HG03039 (cell line): ENCODE measurements around the gene AUTS2.

Source experiments
- ATAC-seq: cut with Tn5 transposase; IDR thresholded peaks from one replicate; pipeline ENCODE4 v1.9.1; 2021; ENCODE audit warnings: mild to moderate bottlenecking, moderate library complexity; ENCODE audit not compliant: unreplicated experiment

AUTS2 gene

DNA sequence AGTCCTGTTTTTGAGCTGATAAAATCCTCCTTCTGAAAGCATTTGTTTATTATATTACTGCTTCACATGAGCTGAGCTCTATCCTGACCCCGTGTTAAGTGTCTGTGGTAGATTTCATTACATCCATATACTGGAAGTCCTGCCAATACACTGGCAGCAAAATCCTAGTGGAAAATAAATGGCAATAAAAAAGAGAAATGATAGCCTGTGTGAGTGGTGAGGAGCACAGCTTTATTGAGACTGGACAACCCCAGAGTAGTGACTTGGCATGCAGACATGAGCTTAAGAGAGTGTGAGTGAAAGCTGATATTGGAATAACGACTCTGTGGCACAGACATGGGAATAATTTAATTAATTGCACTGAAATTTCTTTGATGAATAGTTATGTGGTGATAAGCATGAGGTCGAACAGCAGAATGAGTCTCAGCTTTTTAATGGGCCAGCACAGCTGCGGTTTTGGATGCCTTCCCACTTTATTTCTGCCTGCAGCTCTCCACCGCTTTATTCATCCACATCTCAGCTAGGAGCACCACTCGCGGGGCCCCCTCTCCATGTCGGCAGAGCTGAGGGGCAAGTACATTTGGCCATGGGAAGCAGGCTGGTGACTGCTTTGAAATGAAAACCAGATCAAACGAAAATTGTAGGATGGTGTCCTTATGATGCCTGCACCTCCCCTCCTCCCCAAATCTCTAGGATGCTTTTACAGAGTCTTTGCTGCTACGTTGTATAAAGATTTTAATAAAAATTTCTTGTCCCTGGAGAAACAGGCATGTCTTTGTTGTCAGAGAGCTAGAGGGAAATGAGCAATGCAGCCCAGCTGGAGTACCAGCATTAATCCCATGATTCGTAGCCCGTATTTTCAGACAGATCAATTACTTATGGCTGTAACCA lies 494.3 kb downstream of the AUTS2 start:
- no peak for ATAC-seq

DNA sequence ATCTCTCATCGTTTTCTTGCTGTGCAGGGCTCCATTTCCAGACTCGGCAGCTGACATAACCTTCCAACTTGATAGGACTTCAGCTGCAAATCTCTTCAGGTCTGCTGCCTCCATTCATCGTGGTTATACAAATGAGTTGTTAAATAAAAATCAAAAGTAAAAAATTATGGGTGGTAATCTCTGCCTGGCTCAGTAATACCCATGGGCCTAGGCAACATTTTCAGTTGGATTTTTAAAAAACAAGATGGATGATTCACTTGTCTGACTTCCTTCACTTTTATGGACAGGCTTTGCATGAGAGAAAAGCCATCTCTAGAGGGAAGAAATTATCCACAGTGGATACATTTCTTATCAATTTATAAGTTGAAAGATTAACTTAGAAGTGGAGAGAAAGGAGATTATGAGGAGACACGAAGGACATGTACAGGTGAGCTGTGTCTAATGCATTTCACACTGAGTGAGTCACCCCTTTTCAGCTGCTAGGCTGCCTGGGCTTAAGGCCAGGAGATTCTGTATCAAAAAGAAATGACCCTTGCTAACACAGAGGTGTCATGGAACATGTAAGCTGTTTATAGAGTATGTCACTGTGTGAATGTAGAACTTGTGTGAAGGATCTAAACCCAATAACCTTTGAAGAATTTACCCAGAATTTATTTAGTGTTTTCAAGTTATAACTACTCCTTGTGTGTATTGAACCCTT lies 495.1 kb downstream of the AUTS2 start:
- no peak for ATAC-seq

DNA sequence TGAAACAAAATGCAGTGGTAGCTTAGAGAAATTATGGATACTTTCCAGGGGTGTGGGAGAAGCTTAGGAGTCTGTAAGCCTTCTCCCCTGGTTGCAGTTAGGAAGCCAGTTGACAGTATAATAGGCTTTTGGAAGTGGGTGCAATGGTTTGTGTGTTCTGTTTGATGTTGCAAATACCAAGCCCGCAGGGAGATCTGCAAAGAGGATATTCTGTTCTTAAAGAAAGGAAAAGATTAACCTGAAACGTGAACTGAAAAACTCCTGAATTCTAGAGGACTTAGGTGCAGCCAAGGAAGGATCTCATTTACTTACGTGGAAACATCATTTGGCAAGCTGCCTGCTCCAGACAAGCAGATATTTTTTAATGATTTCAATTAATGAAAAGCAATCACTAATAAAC lies 496.6 kb downstream of the AUTS2 start:
- no peak for ATAC-seq

DNA sequence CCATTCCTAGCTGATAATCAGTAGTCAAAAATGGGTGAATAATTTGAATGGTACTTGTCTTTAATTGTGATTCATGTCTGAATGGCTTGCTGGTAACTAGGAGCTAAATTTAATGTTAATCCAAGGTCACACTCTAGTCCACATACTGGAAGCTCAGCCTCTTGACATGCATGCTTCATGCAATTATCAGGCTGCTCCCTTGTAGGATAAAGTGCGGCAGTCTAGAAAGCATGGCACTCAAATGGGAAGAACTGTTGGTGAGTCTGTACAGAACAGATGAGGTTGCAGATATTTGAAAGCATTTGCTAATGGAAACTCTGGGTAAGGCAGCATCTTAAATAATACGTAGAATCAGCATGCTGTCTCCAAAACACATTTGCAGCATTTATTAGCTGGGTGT lies 499.4 kb downstream of the AUTS2 start:
- ATAC-seq, result no peak

DNA sequence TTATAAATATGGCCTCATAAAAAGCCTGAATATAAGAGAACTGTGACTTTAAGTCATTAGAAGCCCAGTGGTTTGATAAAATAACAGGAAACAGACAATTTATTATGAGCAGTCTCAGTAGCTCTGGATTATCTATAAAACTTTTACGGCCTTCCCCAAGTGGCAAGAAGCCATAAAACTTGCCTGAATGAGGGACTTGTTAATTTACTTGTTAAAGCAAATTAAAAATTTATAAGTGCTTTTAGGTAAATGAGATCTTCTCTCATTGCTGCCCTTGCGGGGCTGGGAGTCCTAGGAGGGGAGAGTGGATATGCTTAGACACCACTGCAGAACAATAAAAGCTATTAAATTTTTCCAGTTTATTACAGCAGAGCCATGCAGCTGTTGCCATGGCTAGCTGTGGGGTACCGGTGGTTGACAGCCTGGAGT lies 499.9 kb downstream of the AUTS2 start:
- ATAC-seq, result no peak

DNA sequence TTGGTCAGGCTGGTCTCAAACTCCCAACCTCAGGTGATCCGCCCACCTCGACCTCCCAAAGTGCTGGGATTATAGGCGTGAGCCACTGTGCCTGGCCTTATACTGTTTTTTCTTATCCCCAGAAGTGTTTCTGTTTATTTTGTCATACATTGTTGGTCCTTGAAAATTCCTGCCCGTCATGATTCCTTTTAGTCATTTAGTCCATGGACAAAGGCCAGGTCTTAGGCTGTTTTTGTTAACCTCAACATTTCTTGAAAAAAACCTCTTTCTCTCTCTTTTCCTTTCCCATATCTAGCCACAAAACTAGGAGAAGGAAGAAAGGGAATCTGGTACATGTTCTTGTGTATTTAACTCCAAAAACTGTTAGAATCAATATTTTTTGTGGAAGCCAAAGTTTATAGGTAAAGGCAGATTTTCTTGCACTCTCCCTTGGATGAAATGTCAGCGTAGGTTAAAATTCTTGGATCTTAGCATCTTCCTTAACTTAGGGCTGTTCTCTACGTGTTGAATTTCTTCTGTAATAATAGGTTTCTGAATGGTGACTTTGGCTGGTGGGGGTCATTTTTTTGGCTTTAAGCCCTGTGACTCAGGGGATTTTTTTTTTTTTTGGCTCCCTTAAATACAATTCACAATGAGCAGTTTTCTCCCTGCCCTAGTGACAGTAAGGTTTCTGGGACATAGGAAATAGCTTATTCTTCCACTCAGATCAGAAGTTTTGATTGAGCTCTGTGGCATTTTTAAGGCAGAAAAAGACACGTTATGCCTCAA lies 500.8 kb downstream of the AUTS2 start:
- no peak for ATAC-seq

DNA sequence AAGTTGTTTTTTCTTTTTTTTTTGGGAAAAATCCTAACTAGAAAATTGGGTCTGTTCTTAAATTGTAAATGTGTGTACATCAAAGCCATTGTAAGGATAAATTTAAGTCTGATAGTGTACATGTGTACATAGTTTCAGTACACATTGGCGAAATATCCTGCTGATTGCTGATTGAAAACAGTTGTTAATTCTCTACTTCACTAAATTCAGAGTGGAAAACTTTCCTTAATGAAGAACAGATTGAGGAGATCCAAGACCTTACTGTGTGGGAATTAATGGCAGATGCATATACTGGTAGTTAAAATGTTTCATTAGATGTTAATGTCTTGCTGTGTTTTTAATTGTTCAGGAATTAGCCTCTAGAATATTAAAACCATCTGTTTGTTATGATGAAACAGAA lies 506.0 kb downstream of the AUTS2 start:
- no peak for ATAC-seq

DNA sequence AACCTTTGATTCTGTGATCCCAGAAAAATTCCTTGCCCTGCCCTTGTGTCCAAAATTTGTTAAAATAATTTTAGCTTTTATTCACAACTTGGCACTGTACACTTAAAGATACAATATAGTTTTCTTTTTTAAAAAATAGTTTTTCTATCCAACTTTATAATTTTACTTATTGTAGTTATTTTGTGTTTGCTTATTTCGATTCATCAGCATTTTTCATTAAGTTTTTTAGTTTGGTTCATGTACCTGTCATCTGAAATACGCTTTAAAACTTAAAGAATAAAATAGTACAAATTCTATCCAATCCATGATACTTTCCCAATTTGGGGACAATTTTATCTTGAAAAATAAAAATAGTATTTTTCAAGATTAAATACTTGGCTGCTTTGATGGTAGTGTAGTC lies 514.8 kb downstream of the AUTS2 start:
- no peak for ATAC-seq

DNA sequence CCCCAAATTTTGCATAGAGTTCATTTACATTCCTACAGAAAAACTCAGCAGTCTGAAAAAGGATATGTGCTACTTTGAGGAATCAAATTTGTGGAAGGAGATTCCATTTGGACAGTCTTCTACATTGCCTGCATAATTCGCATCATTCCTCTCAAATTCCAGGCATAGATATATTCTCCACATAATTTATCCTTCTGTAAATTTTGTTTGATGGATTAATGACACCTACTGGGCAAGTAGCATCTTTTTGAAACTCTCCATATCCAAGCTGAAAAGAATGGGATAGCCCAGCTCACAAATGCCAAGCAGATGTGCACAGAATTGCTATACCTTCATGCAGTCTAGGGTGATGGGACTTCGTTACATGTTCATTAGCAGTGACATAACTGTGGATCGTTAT lies 515.3 kb downstream of the AUTS2 start:
- ATAC-seq, result no peak

DNA sequence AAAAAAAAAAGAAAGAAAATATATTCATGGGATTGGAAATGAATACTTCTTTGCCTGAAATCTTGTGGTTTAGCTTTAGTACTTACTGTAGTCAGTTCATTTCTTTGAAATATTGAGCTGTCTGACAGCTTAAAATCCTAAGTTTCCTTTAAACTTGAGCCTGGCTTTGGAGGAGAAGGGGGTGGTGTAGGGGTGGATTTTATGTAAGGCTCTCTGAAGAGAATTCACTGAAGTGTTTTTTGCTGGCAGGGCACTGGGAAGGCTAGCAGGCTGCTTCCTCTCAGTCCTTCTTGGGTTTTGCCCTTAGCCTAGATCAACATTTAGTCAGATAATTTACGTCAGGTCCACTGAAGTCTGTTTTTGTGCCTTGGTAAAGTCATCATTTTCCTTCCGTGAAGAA lies 516.5 kb downstream of the AUTS2 start:
- ATAC-seq, result no peak

DNA sequence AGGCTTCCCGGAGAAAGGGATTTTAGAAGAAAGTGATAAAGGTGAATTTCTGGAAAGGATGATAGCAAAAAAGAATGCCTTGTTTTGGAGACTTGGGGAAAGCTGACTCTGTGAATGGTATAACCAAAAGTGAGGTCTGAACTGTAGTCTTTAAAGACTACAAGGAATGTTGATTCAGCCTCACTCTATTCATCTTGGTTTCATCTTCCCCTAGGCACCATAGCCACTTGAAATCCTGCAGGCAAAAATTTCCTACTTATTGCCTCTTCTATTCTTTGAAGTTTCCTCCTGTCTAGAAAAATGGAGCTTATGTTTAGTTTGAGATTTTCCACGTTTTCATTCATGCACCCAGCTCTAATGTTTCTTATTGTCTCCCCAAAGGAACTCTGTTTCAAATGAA lies 518.0 kb downstream of the AUTS2 start:
- no peak for ATAC-seq

DNA sequence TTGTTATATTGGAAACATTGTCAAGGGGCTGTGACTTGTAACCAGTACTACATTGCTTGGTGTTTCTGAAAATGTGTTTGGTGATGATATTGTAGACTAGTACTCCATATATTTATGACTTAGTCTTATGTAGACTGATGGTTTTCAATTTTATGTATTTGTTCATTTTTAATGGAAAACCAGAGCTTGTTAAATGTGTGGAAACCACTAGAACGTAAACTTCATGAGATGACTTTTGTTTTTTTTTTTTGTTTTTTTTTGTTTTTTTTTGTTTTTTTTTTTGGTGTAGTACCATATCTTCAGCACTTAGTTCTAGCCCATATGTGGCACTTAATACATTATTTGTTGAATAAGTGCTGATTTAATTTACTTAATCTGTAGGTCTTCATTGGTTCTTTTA lies 518.6 kb downstream of the AUTS2 start:
- ATAC-seq, result no peak

DNA sequence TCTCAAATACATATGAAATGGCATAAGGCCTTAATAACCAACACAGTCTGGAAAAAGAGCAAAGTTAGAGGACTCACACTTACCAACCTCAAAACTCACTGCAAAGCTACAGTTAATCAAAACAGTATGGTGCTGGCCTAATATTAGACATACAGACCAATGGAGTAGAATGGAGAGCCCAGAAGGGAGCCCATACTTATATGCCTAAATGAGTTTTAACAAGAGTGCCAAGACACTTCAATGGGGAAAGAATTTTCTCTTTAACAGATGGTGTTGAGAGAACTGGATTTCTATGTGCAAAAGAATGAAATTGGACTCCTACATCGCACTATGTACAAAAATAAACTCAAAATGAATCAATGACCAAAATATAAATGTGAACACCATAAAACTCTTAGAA lies 522.6 kb downstream of the AUTS2 start:
- ATAC-seq, result no peak

DNA sequence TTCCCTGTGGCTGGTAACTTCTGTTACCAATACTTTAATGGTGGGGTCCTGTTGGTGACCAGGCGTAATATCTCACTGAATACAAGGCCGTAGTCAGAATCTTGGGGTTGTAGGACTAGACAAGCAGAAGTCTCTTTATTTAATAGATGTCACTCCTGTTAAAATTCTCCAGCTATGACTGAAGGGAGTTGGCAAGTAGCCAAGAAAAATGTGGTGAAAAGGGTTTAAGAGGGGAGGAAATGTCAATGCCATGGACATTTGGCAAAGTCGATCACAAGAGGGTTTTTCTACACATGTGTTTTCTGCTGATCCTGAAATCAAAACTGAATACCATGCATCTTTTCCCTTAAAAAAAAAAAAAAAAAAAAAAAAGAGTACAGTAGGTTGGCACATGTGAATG lies 533.5 kb downstream of the AUTS2 start:
- no peak for ATAC-seq

DNA sequence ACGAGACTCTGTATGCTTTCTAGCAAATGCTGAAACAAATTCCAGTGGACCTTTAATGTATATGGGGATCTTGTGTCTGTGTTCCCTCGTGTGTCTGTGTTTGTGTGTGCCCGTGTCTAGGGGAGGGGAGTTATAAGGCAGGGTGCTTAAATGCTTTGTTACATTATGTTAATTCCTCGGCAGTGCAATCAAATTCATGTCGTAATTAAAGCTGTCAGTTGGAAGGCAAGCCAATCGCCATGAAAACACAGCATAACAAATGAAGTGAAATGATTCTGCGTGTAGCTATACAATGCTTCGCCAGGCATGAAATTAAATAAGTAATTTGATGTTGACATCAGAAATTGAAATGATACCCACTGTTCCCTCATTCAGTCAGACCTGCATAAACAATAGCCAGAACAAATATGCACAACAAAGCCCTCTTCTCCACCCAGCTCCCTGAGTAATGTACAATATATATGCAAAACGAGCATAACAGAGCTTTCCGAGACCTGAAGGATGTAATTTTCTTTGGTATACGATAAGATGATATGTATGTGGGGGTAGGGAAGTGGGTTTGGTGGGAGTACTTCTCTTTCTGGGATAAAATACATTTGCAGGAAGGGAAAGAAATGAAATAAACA lies 534.1 kb downstream of the AUTS2 start:
- ATAC-seq, result no peak

DNA sequence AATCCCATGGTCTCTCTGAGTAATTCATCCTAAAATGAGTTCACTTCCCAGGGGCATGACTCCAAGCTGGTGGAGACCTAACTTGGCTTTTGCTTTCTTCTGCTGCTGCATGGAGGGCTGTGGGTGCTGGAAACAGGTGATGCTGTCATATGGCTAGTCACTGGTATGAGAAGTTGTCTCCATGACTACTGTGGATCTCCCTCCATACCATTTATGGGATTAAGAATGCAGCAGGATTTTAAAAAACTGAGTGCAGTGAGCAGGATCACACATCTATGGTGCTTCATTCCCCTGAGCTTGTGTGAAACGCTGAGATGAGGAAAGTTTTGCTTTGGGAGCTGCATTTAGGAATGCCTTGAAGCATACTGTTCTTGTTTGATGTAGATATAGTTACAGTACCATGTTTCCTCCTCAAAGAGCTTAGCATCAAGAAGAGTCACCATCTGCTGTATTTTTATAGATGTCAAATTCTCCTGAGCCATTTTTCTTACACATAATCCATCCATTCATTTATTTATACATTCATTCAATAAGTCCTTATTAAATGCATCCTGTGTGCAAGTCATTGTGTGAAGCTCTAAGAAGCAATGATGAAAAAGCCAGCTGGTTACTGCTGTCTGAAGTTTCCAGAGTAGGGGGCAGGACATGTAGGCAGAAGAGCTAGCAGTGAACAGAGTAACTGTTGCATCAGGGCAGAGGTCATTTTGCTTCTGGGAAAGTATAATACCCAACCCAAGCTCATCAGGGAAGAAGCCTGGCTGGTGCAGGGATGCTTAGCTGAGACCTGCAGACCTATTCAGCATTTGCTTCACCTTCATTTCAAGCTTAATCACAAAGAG lies 534.8 kb downstream of the AUTS2 start:
- no peak for ATAC-seq

DNA sequence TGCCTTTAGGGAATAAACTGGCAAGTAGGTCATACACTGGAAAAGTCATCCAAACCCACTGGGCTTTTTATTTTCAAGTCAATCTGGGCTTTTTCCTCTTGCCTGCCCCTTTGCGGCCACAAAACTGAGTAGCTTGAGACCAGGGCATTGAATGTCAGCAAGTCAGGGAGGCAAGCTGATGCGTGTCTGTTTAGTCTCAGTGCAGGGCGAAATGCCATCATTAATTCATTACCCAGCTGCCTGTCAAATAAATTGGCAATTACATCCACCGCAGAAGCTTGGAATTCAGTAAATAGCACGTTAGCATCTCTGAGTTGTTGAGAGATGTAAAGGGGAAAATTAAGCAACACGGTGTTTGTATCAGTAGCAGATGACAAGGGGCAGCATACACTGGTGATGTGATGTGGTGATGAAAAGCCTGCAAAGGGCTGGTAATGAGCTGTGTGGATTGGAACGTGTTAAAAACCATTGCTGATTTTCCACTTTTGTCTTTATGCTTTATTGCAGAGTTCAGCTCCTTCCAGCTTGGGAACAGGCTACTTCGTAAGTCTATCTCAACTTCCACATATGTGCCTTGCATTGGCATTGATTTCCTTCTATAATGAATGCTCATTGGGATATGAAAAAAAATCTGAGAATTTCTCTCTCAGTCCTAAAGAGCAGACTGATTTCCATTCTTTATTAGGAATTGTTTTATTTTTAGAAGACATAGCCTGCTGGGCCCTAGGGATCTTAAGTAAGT lies 535.9 kb downstream of the AUTS2 start:
- ATAC-seq, result no peak

DNA sequence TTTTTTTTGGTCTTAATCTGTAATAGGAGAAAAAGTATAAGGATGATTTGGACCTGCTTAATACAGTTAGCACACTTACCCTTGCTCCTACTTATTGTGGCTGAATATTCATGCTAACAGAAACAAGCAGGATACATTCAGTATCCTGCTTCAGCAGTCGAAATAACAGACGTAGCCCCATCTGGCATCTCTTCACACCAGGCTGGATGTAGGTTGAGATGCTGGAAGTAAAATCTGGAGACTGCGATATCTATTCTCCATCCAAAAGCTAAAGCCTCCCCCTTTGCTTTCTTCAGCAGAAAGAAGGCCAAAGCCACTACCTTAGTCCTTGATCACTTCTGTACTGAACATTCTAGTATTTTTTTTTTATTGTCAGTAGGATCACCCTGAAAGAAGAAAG lies 537.4 kb downstream of the AUTS2 start:
- no peak for ATAC-seq

DNA sequence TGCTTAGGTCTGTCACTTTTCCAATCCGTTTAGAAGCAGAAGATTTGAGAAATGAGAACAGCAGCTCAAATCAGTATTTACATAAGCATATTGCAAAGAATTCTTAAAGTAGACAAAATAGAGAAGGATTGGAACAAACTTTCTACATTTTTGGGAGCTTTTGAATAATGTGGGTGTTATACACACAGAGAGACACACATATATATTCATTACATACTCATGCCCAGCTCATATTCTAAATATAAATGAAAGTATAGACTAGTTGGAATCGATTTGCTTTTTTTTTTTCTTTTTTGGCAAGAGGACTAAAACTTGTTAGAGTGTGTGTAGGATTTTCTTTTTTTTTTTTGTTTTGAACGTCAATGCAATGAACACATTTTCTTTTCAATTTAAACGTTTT lies 538.9 kb downstream of the AUTS2 start:
- no peak for ATAC-seq
